Body of pancreas (tissue), 4 donors: ENCODE measurements around the gene SSR3.
"Not testable (repeated sequence)": the region's sequence is repeated elsewhere in the genome, so short reads cannot be mapped to it uniquely, and the experiment has no call there.

Experiments used
- CTCF ChIP-seq, 7 experiments: fragments of 450-650 bp in 4 of 7; fragments of 200-600 bp in 3 of 7; sonication (generic) in 3 of 7; IDR thresholded peaks; one replicate each; pipeline ENCODE4 v1.5.1; 2016 to 2019; ENCODE audit warnings: antibody characterized with exemption in 7 of 7
- POLR2A ChIP-seq, 3 donors: fragments of 450-650 bp; IDR thresholded peaks; one replicate each; pipeline ENCODE4 v1.6.1; 2016; ENCODE audit warnings: antibody characterized with exemption in 3 of 3, mild to moderate bottlenecking in 2 of 3

GRCh38 chr3:156562486-156562885 lies 7.6 kb upstream of the SSR3 start:
- not testable (repeated sequence) for TF ChIP-seq POLR2A, CTCF (IDR thresholded peaks at IDR 0.05)
